Right lobe of liver (tissue), 6 donors: ENCODE data around the gene KRT39. TPM values are rescaled to one million over a fixed set of nuclear protein-coding genes. Genes with fewer than 3 reads are reported as not detected.

Experiments used
- ATAC-seq, 4 donors: fragments of 200-7000 bp; cut with Tn5 transposase; one replicate each; pipeline ENCODE4 v1.9.1; 2020; ENCODE audit warnings: mild to moderate bottlenecking in 4 of 4, moderate library complexity in 4 of 4
- DNase-seq, 3 donors: peaks; one replicate each; pipeline ENCODE4 v3.0.0-alpha.2; 2020
- H3K27ac ChIP-seq, 3 donors: fragments of 200-600 bp; one replicate each; pipeline ENCODE4 v1.8.0; 2022
- H3K27me3 ChIP-seq, 2 donors: fragments of 200-600 bp; one replicate each; pipeline ENCODE4 v1.8.0; 2022
- H3K36me3 ChIP-seq, 4 donors: fragments of 200-600 bp; sonication (generic) in 1 of 4; one replicate each; pipeline versions ENCODE4 v1.5.1 to v1.8.0; 2017 to 2022; ENCODE audit warnings: control low read depth in 1 of 4
- H3K4me1 ChIP-seq, 4 donors: fragments of 200-600 bp; sonication (generic) in 1 of 4; one replicate each; pipeline versions ENCODE4 v1.5.1 to v1.8.0; 2017 to 2022; ENCODE audit warnings: control low read depth in 1 of 4
- H3K4me3 ChIP-seq, 3 donors: fragments of 200-600 bp; one replicate each; pipeline ENCODE4 v1.8.0; 2022
- H3K9me3 ChIP-seq, 4 donors: fragments of 200-600 bp; sonication (generic) in 1 of 4; one replicate each; pipeline versions ENCODE4 v1.5.1 to v1.8.0; 2017 to 2022; ENCODE audit warnings: control low read depth in 1 of 4
- CTCF ChIP-seq, 4 donors: fragments of 200-600 bp in 3 of 4; fragments of 450-650 bp in 1 of 4; IDR thresholded peaks; one replicate each; pipeline versions ENCODE4 v1.5.1 to v1.8.0; 2016 to 2022; ENCODE audit warnings: antibody characterized with exemption in 4 of 4, mild to moderate bottlenecking in 2 of 4
- POLR2A ChIP-seq: fragments of 450-650 bp; IDR thresholded peaks from one replicate; pipeline ENCODE4 v1.6.1; 2017; ENCODE audit warnings: antibody characterized with exemption, mild to moderate bottlenecking
- WGBS: methylation state at CpG from one replicate; pipeline ENCODE4 v1.1.6; 2018; ENCODE audit warnings: low coverage, low lambda C conversion rate; ENCODE audit not compliant: insufficient coverage; ENCODE audit errors: missing lambda C conversion rate; 5-methylcytosine and 5-hydroxymethylcytosine counted together
- intact Hi-C, 2 donors: fragments of 100-400 bp; cut with DNase I; formaldehyde crosslinking; loops; one replicate each; pipeline versions ENCODE4 v1.11.2 to v1.14.1; 2022
- total RNA-seq, 6 experiments: library from RNA; depleted of rRNA in 2 of 6; stranded (reverse); fragments of >200 nt in 2 of 6; fragmentation: NEBNext Ultra II Directional in 3 of 6; extraction: Animal tissue kit (Norgen Biotek cat#: 25700) in 3 of 6; gene quantifications; one replicate each; pipeline versions ENCODE4 v1.1.0 to v1.2.4, GENCODE V29; 2016 to 2023
- donor health status: DM: no; HTN: yes; CAD: no.
- donor health status: DM: no; HTN: no; CAD: no.
- donor health status: DM: no; HTN: no; CAD: no.
- donor health status: DM: no; HTN: yes; CAD: no.
- donor health status: DM: no; HTN: yes; CAD: no.

Gene KRT39
- total RNA-seq, 6 experiments from 2014 or later = not detected

GRCh38 chr17:40963838-40964237 lies 2.9 kb downstream of the KRT39 start:
- H3K4me3 ChIP-seq = no peak overlapping the region
- WGBS = 23% methylated on average over 1 of the region's 1 CpG

GRCh38 chr17:40962059-40962561 lies 4.6 kb downstream of the KRT39 start:
- no peak for ATAC-seq

More at GRCh38 chr17:40963838-40964237, 2.9 kb downstream of the KRT39 start:
- Histone ChIP-seq H3K4me1 (no peaks in the 10 kb centered on the region), H3K36me3 (no peaks in the 10 kb centered on the region), H3K27me3 (no peaks in the 10 kb centered on the region), H3K9me3 (no peaks in the 10 kb centered on the region), H3K27ac (no peak overlapping the region)
- intact Hi-C loops = no loop called here
- TF ChIP-seq CTCF (IDR thresholded peaks at IDR 0.05) = peak; percentile 56 to 68 (median 62)
- no peak for TF ChIP-seq POLR2A
- peak; percentile 47 to 88 (median 57) for ATAC-seq
- no peak for DNase-seq

GRCh38 chr17:40961591-40961990 lies 5.2 kb downstream of the KRT39 start:
- Histone ChIP-seq H3K27ac (no peak overlapping the region), H3K4me1 (peaks cover 0 to 2% (median 0%) of the 10 kb centered on the region in 4 donors), H3K27me3 (no peaks in the 10 kb centered on the region), H3K9me3 (no peaks in the 10 kb centered on the region), H3K4me3 (no peak overlapping the region), H3K36me3 (no peaks in the 10 kb centered on the region)
- WGBS = 56% methylated on average over 1 of the region's 1 CpG
- DNase-seq (no peak), ATAC-seq (no peak)
- TF ChIP-seq CTCF (IDR thresholded peaks at IDR 0.05) = no peak
- intact Hi-C loops = no loop called here

More at GRCh38 chr17:40962059-40962561, 4.6 kb downstream of the KRT39 start:
- no peak overlapping the region for H3K27ac ChIP-seq
- intact Hi-C loops = no loop called here
- WGBS = 63% methylated on average over 4 of the region's 4 CpGs
- no peaks in the 10 kb centered on the region for H3K27me3 ChIP-seq
- DNase-seq = no peak
- no peak for TF ChIP-seq POLR2A
- no peak for TF ChIP-seq CTCF (IDR thresholded peaks at IDR 0.05)
- H3K36me3 ChIP-seq = no peaks in the 10 kb centered on the region
- H3K4me3 ChIP-seq = no peak overlapping the region
- H3K4me1 ChIP-seq = no peaks in the 10 kb centered on the region
- no peaks in the 10 kb centered on the region for H3K9me3 ChIP-seq

- Histone ChIP-seq H3K4me3 (no peak overlapping the region), H3K27me3 (no peaks in the 10 kb centered on the region), H3K9me3 (no peaks in the 10 kb centered on the region), H3K4me1 (peaks cover 0 to 3% (median 0%) of the 10 kb centered on the region in 4 donors), H3K27ac (no peak overlapping the region), H3K36me3 (no peaks in the 10 kb centered on the region)
- 66% methylated on average over 9 of the region's 10 CpGs for WGBS
- DNase-seq (no peak), ATAC-seq (no peak)
- TF ChIP-seq CTCF (IDR thresholded peaks at IDR 0.05) (no peak), POLR2A (no peak)
- intact Hi-C loops = no loop called here
These were observed 6.6 kb downstream of the KRT39 start for GRCh38 chr17:40960144-40960543.
